ENCODE results near the gene NFASC.

NFASC gene

DNA sequence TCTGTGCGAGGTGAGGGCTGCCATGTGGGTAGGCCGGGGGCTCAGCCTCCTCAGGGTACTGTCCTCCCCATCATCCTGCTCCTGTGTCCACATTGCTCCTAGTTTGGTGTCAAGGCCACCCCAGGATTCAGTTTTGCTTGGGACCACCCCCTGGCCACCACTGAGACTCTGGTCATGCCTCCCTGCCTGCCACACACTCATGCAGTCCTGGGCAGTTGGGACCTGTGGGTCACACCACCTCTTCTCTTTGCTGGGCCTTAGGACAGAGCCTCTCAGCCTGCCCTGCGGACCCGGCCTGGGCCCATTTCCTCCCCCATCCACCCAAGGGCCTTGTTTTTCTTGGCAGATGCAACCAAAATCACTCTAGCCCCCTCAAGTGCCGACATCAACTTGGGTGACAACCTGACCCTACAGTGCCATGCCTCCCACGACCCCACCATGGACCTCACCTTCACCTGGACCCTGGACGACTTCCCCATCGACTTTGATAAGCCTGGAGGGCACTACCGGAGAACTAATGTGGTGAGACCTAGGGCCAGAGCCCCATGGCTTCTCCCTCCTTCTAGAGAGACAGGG, 194.2 kb downstream of the NFASC start:
- DNase-seq (ENCODE audit: low read depth, low spot score) = no peak
- in situ Hi-C loops (cut with HindIII; ENCODE audit: low sequenced_read_pairs) = no loop called here
- no peak overlapping the region for H3K4me3 ChIP-seq (ENCODE audit: low read depth, low read length)
- no peak for TF ChIP-seq CTCF (IDR thresholded peaks at IDR 0.05; ENCODE audit: low read depth, low read length)

GRCh38 chr1:205065666-205066065, 195.0 kb downstream of the NFASC start:
- H3K4me3 ChIP-seq (ENCODE audit: low read depth, low read length) = no peak overlapping the region
- no peak for DNase-seq (ENCODE audit: low read depth, low spot score)
- no peak for TF ChIP-seq CTCF (IDR thresholded peaks at IDR 0.05; ENCODE audit: low read depth, low read length)
- in situ Hi-C loops (cut with HindIII; ENCODE audit: low sequenced_read_pairs) = no loop called here

DNA sequence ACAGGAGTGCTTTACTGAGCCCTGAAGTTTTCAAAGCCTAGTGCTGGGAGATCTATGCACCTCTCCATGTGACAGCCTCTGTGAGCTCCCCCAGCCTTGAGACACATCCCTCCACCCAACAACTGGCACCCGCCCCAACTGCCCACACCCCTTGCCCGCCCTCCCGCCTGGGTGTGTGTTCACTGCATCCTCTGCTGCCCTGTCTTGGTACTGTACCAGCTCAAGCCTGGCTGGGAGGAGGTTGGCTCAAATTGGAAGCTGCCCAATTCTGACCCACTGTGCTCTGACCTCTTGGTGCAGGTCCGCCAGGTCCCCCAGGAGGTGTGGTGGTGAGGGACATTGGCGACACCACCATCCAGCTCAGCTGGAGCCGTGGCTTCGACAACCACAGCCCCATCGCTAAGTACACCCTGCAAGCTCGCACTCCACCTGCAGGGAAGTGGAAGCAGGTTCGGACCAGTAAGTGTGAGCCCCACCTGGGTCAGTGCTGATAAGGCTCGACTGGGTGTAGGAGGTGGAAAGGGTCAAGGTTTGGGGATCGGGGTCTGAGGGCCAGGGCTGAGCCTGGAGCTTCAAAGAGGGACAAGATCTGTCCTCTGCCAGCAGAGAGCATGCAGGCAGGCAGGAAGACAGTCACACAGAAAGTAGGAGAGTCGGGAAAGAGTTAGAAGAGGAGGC, 195.6 kb downstream of the NFASC start:
- TF ChIP-seq CTCF (IDR thresholded peaks at IDR 0.05; ENCODE audit: low read depth, low read length) = no peak
- in situ Hi-C loops (cut with HindIII; ENCODE audit: low sequenced_read_pairs) = no loop called here
- DNase-seq (ENCODE audit: low read depth, low spot score) = no peak
- H3K4me3 ChIP-seq (ENCODE audit: low read depth, low read length) = no peak overlapping the region

- TF ChIP-seq CTCF (IDR thresholded peaks at IDR 0.05; ENCODE audit: low read depth, low read length) = no peak
- DNase-seq (ENCODE audit: low read depth, low spot score) = no peak
- no peak overlapping the region for H3K4me3 ChIP-seq (ENCODE audit: low read depth, low read length)
- in situ Hi-C loops (cut with HindIII; ENCODE audit: low sequenced_read_pairs) = no loop called here
Observed at GRCh38 chr1:205067031-205067430, 196.4 kb downstream of the NFASC start.

- TF ChIP-seq CTCF (IDR thresholded peaks at IDR 0.05; ENCODE audit: low read depth, low read length) = no peak
- in situ Hi-C loops (cut with HindIII; ENCODE audit: low sequenced_read_pairs) = no loop called here
- H3K4me3 ChIP-seq (ENCODE audit: low read depth, low read length) = no peak overlapping the region
- no peak for DNase-seq (ENCODE audit: low read depth, low spot score)
Observed at GRCh38 chr1:205068001-205068400, 197.3 kb downstream of the NFASC start.

GRCh38 chr1:205068457-205069040, 197.9 kb downstream of the NFASC start:
- in situ Hi-C loops (cut with HindIII; ENCODE audit: low sequenced_read_pairs) = no loop called here

More at GRCh38 chr1:205068457-205069040, 197.9 kb downstream of the NFASC start:
- no peak for DNase-seq (ENCODE audit: low read depth, low spot score)
- H3K4me3 ChIP-seq (ENCODE audit: low read depth, low read length) = no peak overlapping the region
- no peak for TF ChIP-seq CTCF (IDR thresholded peaks at IDR 0.05; ENCODE audit: low read depth, low read length)

All from astrocyte of the spinal cord (primary cell).